Activated CD8-positive, alpha-beta T cell treated with anti-CD3 and anti-CD28 coated beads for 36 hours (primary cell): ENCODE data around the gene CLMN. TPM values are rescaled to one million over a fixed set of nuclear protein-coding genes. Genes with fewer than 3 reads are reported as not detected.

Source experiments
- ATAC-seq: fragments of 200-7000 bp; cut with Tn5 transposase; one replicate; pipeline ENCODE4 v1.10.0; 2021; ENCODE audit warnings: mild to moderate bottlenecking, moderate library complexity
- CTCF ChIA-PET: fragments of 350-600 bp; sonication (Branson Sonifier 250); formaldehyde crosslinking; loops from one replicate; lab custom pipeline; 2021; ENCODE audit warnings: antibody characterized with exemption; lab: Charles Lee
- POLR2A ChIA-PET: fragments of 350-600 bp; sonication (Branson Sonifier 250); formaldehyde crosslinking; loops from one replicate; lab custom pipeline; 2021; ENCODE audit warnings: antibody characterized with exemption; lab: Charles Lee
- DNase-seq: peaks from one replicate; pipeline ENCODE4 v3.0.0-alpha.2; 2020
- H3K27ac Mint-ChIP-seq: one replicate; pipeline ENCODE4 v1.8.0; 2021; ENCODE audit warnings: mild to moderate bottlenecking, mixed read lengths
- H3K27me3 Mint-ChIP-seq: one replicate; pipeline ENCODE4 v1.8.0; 2021; ENCODE audit warnings: mixed read lengths
- H3K36me3 Mint-ChIP-seq: one replicate; pipeline ENCODE4 v1.8.0; 2021; ENCODE audit warnings: low read depth, mixed read lengths
- H3K4me1 Mint-ChIP-seq: one replicate; pipeline ENCODE4 v1.8.0; 2021; ENCODE audit warnings: low read depth, mixed read lengths
- H3K4me3 Mint-ChIP-seq: one replicate; pipeline ENCODE4 v1.8.0; 2021; ENCODE audit warnings: mild to moderate bottlenecking, moderate library complexity, mixed read lengths
- H3K9me3 Mint-ChIP-seq: one replicate; pipeline ENCODE4 v1.8.0; 2021; ENCODE audit warnings: mixed read lengths
- CTCF ChIP-seq: fragments of 200-600 bp; IDR thresholded peaks from one replicate; pipeline ENCODE4 v1.8.0; 2022; ENCODE audit warnings: antibody characterized with exemption, mild to moderate bottlenecking
- intact Hi-C: fragments of 100-400 bp; cut with micrococcal nuclease; formaldehyde crosslinking; loops from one replicate; pipeline ENCODE4 v1.10.0; 2022
- total RNA-seq, 2 experiments: library from RNA; stranded (reverse); gene quantifications; one replicate each; pipeline ENCODE4 v1.2.3, GENCODE V29; 2021

CLMN gene
- total RNA-seq, 2 experiments from 2014 or later, result 0.31 to 0.59 TPM

- peaks cover 3% of the 10 kb centered on the region for H3K27me3 Mint-ChIP-seq
- CTCF ChIA-PET, result no interaction called here
These were observed 103.7 kb downstream of the CLMN start for GRCh38 chr14:95216008-95216407.

GRCh38 chr14:95215094-95215725 is 104.5 kb downstream of the CLMN start:
- Mint-ChIP-seq H3K4me3 (no peak overlapping the region), H3K9me3 (no peaks in the 10 kb centered on the region), H3K27me3 (peaks cover 3% of the 10 kb centered on the region), H3K36me3 (no peaks in the 10 kb centered on the region), H3K27ac (no peak overlapping the region), H3K4me1 (no peaks in the 10 kb centered on the region)
- ATAC-seq, result no peak
- CTCF ChIA-PET, result no interaction called here
- intact Hi-C loops, result no loop called here
- POLR2A ChIA-PET, result no interaction called here
- DNase-seq, result no peak
- TF ChIP-seq CTCF, result no peak

More at GRCh38 chr14:95216008-95216407, 103.7 kb downstream of the CLMN start:
- POLR2A ChIA-PET, result no interaction called here
- no peak overlapping the region for H3K27ac Mint-ChIP-seq
- ATAC-seq (no peak), DNase-seq (no peak)
- no peak for TF ChIP-seq CTCF
- intact Hi-C loops, result no loop called here
- no peak overlapping the region for H3K4me3 Mint-ChIP-seq
- H3K9me3 Mint-ChIP-seq, result no peaks in the 10 kb centered on the region
- no peaks in the 10 kb centered on the region for H3K36me3 Mint-ChIP-seq
- H3K4me1 Mint-ChIP-seq, result no peaks in the 10 kb centered on the region

- no peak overlapping the region for H3K4me3 Mint-ChIP-seq
- no peak for DNase-seq
- no peaks in the 10 kb centered on the region for H3K9me3 Mint-ChIP-seq
- CTCF ChIA-PET, result no interaction called here
- H3K27me3 Mint-ChIP-seq, result peaks cover 3% of the 10 kb centered on the region
- no peak for TF ChIP-seq CTCF
- POLR2A ChIA-PET, result no interaction called here
- H3K4me1 Mint-ChIP-seq, result no peaks in the 10 kb centered on the region
- no peaks in the 10 kb centered on the region for H3K36me3 Mint-ChIP-seq
- intact Hi-C loops, result no loop called here
- no peak overlapping the region for H3K27ac Mint-ChIP-seq
- ATAC-seq, result no peak
These were observed 105.9 kb downstream of the CLMN start for GRCh38 chr14:95213774-95214173.

- CTCF ChIA-PET, result no interaction called here
- H3K4me1 Mint-ChIP-seq, result no peaks in the 10 kb centered on the region
- ATAC-seq, result no peak
- POLR2A ChIA-PET, result no interaction called here
- no peak for TF ChIP-seq CTCF
- H3K27me3 Mint-ChIP-seq, result peaks cover 3% of the 10 kb centered on the region
- no peaks in the 10 kb centered on the region for H3K9me3 Mint-ChIP-seq
- no peak overlapping the region for H3K4me3 Mint-ChIP-seq
- H3K27ac Mint-ChIP-seq, result no peak overlapping the region
- no peak for DNase-seq
- intact Hi-C loops, result no loop called here
- no peaks in the 10 kb centered on the region for H3K36me3 Mint-ChIP-seq
These were observed 107.8 kb downstream of the CLMN start for GRCh38 chr14:95211721-95212504.

- H3K4me3 Mint-ChIP-seq, result no peak overlapping the region
- ATAC-seq, result no peak
- ChIA-PET POLR2A (no interaction called here), CTCF (no interaction called here)
- H3K9me3 Mint-ChIP-seq, result no peaks in the 10 kb centered on the region
- no peak for DNase-seq
- intact Hi-C loops, result no loop called here
- no peaks in the 10 kb centered on the region for H3K4me1 Mint-ChIP-seq
- H3K27me3 Mint-ChIP-seq, result no peaks in the 10 kb centered on the region
- no peaks in the 10 kb centered on the region for H3K36me3 Mint-ChIP-seq
- H3K27ac Mint-ChIP-seq, result no peak overlapping the region
- no peak for TF ChIP-seq CTCF
These were observed 109.0 kb downstream of the CLMN start for GRCh38 chr14:95210699-95211098.
